ENCODE results near the gene RIOK1.
"Not testable (repeated sequence)": the region's sequence is repeated elsewhere in the genome, so short reads cannot be mapped to it uniquely, and the experiment has no call there.

The RIOK1 gene

GRCh38 chr6:7439228-7439627 is 49.6 kb downstream of the RIOK1 start:
- DNase-seq (ENCODE audit: low spot score) (no peak), FAIRE-seq (no peak)

DNA sequence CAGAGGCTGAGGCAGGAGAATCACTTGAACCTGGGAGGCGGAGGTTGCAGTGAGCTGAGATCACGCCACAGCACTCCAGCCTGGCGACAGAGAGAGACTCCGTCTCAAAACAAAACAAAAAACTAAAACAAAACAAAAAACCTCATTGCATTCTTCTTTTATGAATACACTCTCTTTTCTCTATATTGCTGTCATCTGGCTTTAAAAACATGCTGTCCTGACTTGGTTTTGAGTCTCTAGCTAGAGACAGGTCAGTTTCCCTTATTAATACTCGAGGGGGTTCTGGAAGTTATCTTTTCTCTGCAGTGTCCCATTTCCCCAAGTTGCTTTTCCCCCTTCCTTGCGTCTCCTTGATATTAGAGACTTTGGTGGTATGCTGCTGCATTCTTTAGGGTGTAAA is 50.9 kb downstream of the RIOK1 start:
- FAIRE-seq (no peak), DNase-seq (ENCODE audit: low spot score) (no peak)

GRCh38 chr6:7441048-7441775 is 51.6 kb downstream of the RIOK1 start:
- FAIRE-seq (no peak), DNase-seq (ENCODE audit: low spot score) (no peak)

- FAIRE-seq (no peak), DNase-seq (ENCODE audit: low spot score) (no peak)
Observed at GRCh38 chr6:7442467-7442866, 52.9 kb downstream of the RIOK1 start.

GRCh38 chr6:7445101-7445500 is 55.5 kb downstream of the RIOK1 start:
- FAIRE-seq, result no peak
- DNase-seq (ENCODE audit: low spot score), result no peak

DNA sequence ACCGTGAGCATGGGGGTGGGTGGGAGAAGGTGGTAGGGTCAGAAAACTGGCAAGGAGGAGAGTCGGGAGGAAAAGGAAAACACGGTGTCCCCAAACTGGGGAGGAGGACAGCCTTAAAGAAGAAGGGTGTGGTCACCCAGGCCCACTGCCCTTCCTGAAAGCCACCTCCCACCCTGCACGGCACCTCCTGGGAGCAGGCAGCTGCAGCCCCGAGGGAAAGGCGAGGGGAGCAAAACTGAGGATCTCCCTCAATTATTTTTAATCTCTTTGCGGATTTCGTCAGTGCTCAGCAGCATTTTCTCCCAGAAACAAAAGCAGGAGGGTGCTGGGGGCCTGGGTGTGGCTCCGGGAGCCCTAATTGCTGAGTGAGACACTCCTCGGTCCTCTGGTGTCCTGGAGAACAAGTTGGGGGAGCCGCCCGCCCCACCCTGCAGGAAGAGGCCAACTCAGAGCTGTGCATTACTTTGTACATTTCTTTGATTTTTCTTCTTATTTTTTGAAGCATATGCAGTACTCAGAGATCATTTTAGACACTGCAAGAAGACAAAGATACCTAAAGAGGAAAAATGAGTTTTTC is 56.4 kb downstream of the RIOK1 start:
- DNase-seq (ENCODE audit: low spot score), result no peak
- no peak for FAIRE-seq

- FAIRE-seq (no peak), DNase-seq (ENCODE audit: low spot score) (no peak)
Observed at GRCh38 chr6:7446619-7447325, 57.2 kb downstream of the RIOK1 start.

- DNase-seq (ENCODE audit: low spot score), result no peak
- FAIRE-seq, result no peak
Observed at GRCh38 chr6:7448232-7448631, 58.6 kb downstream of the RIOK1 start.

- no peak for DNase-seq (ENCODE audit: low spot score)
- FAIRE-seq, result no peak
Observed at GRCh38 chr6:7449018-7449417, 59.4 kb downstream of the RIOK1 start.

- DNase-seq (ENCODE audit: low spot score) (no peak), FAIRE-seq (no peak)
Observed at GRCh38 chr6:7451326-7451725, 61.7 kb downstream of the RIOK1 start.

DNA sequence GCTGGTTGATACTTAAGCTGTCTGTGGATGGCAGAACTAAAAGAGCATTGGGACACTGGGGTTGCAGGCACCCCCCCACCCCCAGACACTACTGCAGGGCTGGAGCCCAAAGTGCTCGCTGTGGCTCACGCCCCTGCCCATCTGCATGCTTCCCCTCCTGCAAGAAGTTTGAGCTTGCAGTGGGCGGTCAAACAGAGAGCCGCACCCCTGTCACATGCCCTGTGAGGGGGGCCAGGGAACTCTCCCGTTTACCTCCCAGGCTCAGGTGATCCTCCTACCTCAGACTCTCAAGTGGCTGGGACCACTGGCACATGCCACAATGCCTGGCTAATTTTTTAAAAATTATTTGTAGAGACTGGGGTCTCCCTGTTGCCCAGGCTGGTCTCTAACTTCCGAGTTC is 63.3 kb downstream of the RIOK1 start:
- DNase-seq (ENCODE audit: low spot score), result no peak
- FAIRE-seq, result no peak

GRCh38 chr6:7454696-7455358 is 65.2 kb downstream of the RIOK1 start:
- DNase-seq (ENCODE audit: low spot score), result no peak
- no peak for FAIRE-seq

- not testable (repeated sequence) for FAIRE-seq
Observed at GRCh38 chr6:7456302-7456701, 66.7 kb downstream of the RIOK1 start.

DNA sequence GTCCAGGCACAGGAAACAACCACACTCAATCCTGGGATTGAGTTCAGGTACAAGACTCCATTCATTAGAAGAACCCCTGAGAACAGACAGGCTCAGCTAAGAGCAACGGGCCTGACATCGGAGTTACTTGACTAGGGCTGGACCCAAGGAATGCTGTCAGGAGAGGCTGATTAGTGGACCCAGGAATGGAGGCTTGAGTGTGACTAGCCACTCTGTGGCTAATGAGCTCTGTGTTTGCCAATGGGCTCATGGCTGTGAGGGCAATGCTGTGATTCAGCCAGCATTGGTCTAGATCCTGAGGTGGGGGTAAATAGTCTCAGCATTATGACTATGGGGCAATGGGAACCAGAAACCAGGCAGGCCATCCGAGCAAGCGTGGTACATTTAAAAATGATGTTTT is 71.8 kb downstream of the RIOK1 start:
- FAIRE-seq (no peak), DNase-seq (ENCODE audit: low spot score) (no peak)

More at GRCh38 chr6:7456302-7456701, 66.7 kb downstream of the RIOK1 start:
- not testable (repeated sequence) for DNase-seq (ENCODE audit: low spot score)

GRCh38 chr6:7463785-7464184 is 74.2 kb downstream of the RIOK1 start:
- no peak for FAIRE-seq
- no peak for DNase-seq (ENCODE audit: low spot score)

GRCh38 chr6:7467007-7467897 is 77.6 kb downstream of the RIOK1 start:
- DNase-seq (ENCODE audit: low spot score) (no peak), FAIRE-seq (no peak)
